Hepatocyte (in vitro differentiated cells): ENCODE data around the gene PAK2. TPM values are rescaled to one million over a fixed set of nuclear protein-coding genes. Genes with fewer than 3 reads are reported as not detected.

Experiments
- DNase-seq: peaks from one replicate; pipeline ENCODE4 v3.0.0-alpha.2; 2016; ENCODE audit warnings: low spot score
- H2AFZ ChIP-seq: fragments of 200-600 bp; sonication (generic); 2 replicates; pipeline ENCODE4 v1.6.0; 2016; ENCODE audit warnings: antibody characterized with exemption, mild to moderate bottlenecking
- H3K27ac ChIP-seq: fragments of 200-600 bp; sonication (generic); 2 replicates; pipeline ENCODE4 v1.5.1; 2016; ENCODE audit warnings: mild to moderate bottlenecking
- H3K27me3 ChIP-seq: fragments of 200-600 bp; sonication (generic); 2 replicates; pipeline ENCODE4 v1.6.1; 2016
- H3K36me3 ChIP-seq: fragments of 200-600 bp; sonication (generic); replicated peaks from 2 replicates; pipeline ENCODE4 v1.5.1; 2016; ENCODE audit warnings: low read depth; ENCODE audit not compliant: insufficient read depth
- H3K4me1 ChIP-seq: fragments of 200-600 bp; sonication (generic); 2 replicates; pipeline ENCODE4 v1.5.1; 2016; ENCODE audit warnings: mild to moderate bottlenecking, moderate library complexity; ENCODE audit not compliant: insufficient read depth
- H3K4me2 ChIP-seq: fragments of 200-600 bp; sonication (generic); 2 replicates; pipeline ENCODE4 v1.6.0; 2016
- H3K4me3 ChIP-seq: fragments of 200-600 bp; sonication (generic); 2 replicates; pipeline ENCODE4 v1.5.1; 2016; ENCODE audit warnings: mild to moderate bottlenecking
- H3K79me2 ChIP-seq: fragments of 200-600 bp; sonication (generic); 2 replicates; pipeline ENCODE4 v1.6.0; 2017; ENCODE audit warnings: mild to moderate bottlenecking
- H3K9me2 ChIP-seq: fragments of 200-600 bp; sonication (generic); replicated peaks from 2 replicates; pipeline ENCODE4 v1.6.0; 2017; ENCODE audit warnings: mild to moderate bottlenecking; ENCODE audit not compliant: insufficient read depth
- H3K9me3 ChIP-seq: fragments of 200-600 bp; sonication (generic); 2 replicates; pipeline ENCODE4 v1.5.1; 2016; ENCODE audit warnings: low read depth, mild to moderate bottlenecking
- H4K20me1 ChIP-seq: fragments of 200-600 bp; sonication (generic); 2 replicates; pipeline ENCODE4 v1.6.0; 2016; ENCODE audit warnings: mild to moderate bottlenecking; ENCODE audit not compliant: insufficient read depth, poor library complexity, severe bottlenecking
- EZH2 ChIP-seq: fragments of 200-600 bp; sonication (generic); IDR thresholded peaks from 2 replicates; pipeline ENCODE4 v1.6.1; 2016; ENCODE audit warnings: antibody characterized with exemption, mild to moderate bottlenecking, borderline replicate concordance
- EZH2phosphoT487 ChIP-seq: fragments of 200-600 bp; sonication (generic); IDR thresholded peaks from one replicate; pipeline ENCODE4 v1.6.1; 2018; ENCODE audit warnings: antibody characterized with exemption, mild to moderate bottlenecking, low read depth, moderate library complexity; ENCODE audit not compliant: unreplicated experiment, severe bottlenecking
- WGBS: methylation state at CpG from one replicate; pipeline ENCODE4 v1.1.6; 2016; ENCODE audit warnings: low lambda C conversion rate; ENCODE audit errors: missing lambda C conversion rate; 5-methylcytosine and 5-hydroxymethylcytosine counted together
- polyA plus RNA-seq: library from polyadenylated mRNA; unstranded; fragments of >200 nt; fragmentation: Nextera tagmentation; extraction: Ambion mirVana; gene quantifications from 2 replicates; pipeline ENCODE4 v1.2.1, GENCODE V29; 2016
- total RNA-seq: library from RNA; depleted of rRNA; stranded (reverse); fragments of >200 nt; gene quantifications from 2 replicates; pipeline ENCODE4 v1.2.3, GENCODE V29; 2014
- TF ChIP-seq, protein P1 (sequence below): fragments of 200-600 bp; sonication (generic); IDR thresholded peaks from 2 replicates; pipeline ENCODE4 v1.5.1; 2016; ENCODE audit warnings: antibody characterized with exemption, mild to moderate bottlenecking; ENCODE audit not compliant: poor library complexity

PAK2 gene
- total and polyA plus RNA-seq, 2 experiments from 2014 or later: 26.5 to 50.9 TPM

DNA sequence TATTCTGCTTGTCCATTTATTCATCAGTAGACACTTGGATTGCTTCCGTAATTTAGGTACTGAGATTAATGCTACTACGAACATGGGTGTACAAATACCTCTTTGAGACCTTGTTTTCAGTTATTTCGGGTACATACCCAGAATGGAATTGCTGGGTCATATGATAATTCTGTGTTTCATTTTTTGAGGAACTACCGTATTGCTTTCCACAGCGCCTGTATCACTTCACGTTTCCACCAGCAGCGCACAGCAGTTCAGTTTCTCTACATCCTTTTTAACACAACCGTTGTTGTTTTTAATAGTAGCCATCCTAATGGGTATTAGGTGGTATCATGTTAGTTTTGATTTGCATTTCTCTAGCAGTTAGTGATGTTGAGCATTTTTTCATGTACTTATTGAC is 9.5 kb downstream of the PAK2 start:
- Histone ChIP-seq H3K9me2 (no peaks in the 10 kb centered on the region), H3K4me2 (no peak overlapping the region), H3K36me3 (no peaks in the 10 kb centered on the region), H3K27me3 (no peaks in the 10 kb centered on the region), H3K4me1 (peaks cover 8% of the 10 kb centered on the region), H3K4me3 (no peak overlapping the region), H3K27ac (no peak overlapping the region), H3K9me3 (no peaks in the 10 kb centered on the region), H3K79me2 (peaks cover 98% of the 10 kb centered on the region), H2AFZ (no peak overlapping the region), H4K20me1 (peaks cover 32% of the 10 kb centered on the region)
- TF ChIP-seq EZH2: no peak
- TF ChIP-seq EZH2phosphoT487: no peak
- TF ChIP-seq, protein P1, sequence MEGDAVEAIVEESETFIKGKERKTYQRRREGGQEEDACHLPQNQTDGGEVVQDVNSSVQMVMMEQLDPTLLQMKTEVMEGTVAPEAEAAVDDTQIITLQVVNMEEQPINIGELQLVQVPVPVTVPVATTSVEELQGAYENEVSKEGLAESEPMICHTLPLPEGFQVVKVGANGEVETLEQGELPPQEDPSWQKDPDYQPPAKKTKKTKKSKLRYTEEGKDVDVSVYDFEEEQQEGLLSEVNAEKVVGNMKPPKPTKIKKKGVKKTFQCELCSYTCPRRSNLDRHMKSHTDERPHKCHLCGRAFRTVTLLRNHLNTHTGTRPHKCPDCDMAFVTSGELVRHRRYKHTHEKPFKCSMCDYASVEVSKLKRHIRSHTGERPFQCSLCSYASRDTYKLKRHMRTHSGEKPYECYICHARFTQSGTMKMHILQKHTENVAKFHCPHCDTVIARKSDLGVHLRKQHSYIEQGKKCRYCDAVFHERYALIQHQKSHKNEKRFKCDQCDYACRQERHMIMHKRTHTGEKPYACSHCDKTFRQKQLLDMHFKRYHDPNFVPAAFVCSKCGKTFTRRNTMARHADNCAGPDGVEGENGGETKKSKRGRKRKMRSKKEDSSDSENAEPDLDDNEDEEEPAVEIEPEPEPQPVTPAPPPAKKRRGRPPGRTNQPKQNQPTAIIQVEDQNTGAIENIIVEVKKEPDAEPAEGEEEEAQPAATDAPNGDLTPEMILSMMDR: no peak
- no peak for DNase-seq
- 91% methylated on average over 8 of the region's 8 CpGs for WGBS

DNA sequence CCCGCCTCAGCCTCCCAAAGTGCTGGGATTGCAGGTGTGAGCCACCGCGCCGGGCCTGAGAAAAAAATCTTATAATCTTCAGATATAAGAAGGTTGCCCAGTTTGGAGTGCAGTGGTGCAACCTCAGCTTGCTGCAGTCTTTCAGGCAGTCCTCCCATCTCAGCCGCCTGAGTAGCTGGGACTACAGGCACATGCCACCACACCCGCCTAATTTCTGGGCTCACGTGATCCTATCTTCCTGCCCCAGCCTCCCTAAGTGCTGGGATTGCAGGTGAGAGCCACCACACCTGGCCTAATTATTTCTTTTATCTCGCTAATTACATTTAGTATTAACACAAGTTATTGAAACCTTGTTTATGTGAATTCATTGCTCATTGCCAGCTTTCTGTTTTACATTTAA is 13.5 kb downstream of the PAK2 start:
- Histone ChIP-seq H3K27ac (no peak overlapping the region), H3K9me2 (no peaks in the 10 kb centered on the region), H3K27me3 (no peaks in the 10 kb centered on the region), H4K20me1 (peaks cover 26% of the 10 kb centered on the region), H3K79me2 (peaks cover 91% of the 10 kb centered on the region), H3K36me3 (no peaks in the 10 kb centered on the region), H2AFZ (no peak overlapping the region), H3K4me1 (peaks cover 13% of the 10 kb centered on the region), H3K9me3 (no peaks in the 10 kb centered on the region), H3K4me2 (no peak overlapping the region), H3K4me3 (no peak overlapping the region)
- TF ChIP-seq, protein P1: no peak
- DNase-seq: no peak
- WGBS: 97% methylated on average over 8 of the region's 8 CpGs

DNA sequence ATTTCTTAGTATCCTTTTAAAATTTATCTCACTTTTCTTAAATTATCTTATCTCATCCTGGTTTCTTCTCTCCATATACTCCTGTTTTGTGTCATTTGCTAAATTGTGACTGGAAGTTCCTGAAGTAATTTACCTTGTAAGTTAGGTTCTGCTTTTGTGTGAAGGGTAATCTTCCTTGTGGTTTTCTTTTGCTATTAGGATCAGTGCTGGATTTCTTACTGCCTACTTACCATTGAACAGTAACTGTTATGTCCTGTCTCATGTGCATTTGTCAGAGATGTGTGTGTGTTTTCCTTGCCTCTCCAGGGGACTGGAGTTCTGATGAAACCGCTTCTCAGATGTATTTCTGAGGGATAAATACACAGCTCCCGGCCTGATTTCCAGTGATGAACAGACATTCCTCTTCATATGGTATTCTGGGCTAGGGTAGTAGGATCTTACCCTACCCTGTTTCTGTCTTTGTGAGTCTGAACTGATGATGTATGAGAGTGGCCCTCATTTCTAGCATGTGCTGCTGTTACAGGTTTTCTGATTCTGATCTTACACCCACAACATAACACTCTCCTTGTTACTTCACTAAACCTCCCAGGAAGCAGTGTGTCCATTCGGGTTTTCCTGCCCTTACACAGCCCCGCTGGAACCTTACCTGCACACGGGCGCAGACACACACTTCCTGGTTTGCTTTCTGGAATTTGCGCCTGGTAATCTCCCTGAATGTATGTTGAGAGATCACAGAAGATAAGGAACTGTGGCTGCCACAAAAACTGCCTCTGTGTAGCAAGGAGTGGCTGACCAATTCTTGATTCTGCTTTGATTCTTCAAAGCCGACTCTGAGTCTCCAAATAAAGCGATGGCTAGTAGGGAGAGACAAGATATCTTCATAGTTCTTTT is 14.7 kb downstream of the PAK2 start:
- TF ChIP-seq, protein P1: no peak
- TF ChIP-seq EZH2 (no peak), EZH2phosphoT487 (no peak)
- Histone ChIP-seq H2AFZ (peak overlapping the region; percentile 2), H3K36me3 (no peaks in the 10 kb centered on the region), H3K27me3 (no peaks in the 10 kb centered on the region), H3K9me3 (no peaks in the 10 kb centered on the region), H3K4me1 (peaks cover 13% of the 10 kb centered on the region), H4K20me1 (peaks cover 27% of the 10 kb centered on the region), H3K4me3 (no peak overlapping the region), H3K79me2 (peaks cover 91% of the 10 kb centered on the region), H3K27ac (peak overlapping the region; percentile 77), H3K4me2 (peak overlapping the region; percentile 66), H3K9me2 (no peaks in the 10 kb centered on the region)
- peak; percentile 62 for DNase-seq
- 27% methylated on average over 9 of the region's 9 CpGs for WGBS

DNA sequence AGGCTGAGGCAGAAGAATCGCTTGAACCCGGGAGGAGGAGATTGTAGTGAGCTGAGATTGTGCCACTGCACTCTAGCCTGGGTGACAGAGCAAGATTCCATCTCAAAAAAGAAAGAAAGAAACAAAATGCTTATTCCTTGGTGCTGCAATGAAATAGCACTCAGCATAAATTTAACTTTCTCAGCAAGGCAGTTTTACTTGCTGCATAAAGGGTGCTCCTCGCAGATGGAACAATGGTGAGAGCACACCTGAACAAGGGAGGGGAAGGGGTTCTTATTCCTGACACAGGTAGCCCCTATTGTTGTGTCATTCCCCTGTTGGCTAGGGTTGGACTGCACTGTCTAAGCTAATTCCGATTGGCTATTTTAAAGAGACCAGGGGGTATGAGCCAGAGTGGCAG is 17.1 kb downstream of the PAK2 start:
- peaks cover 21% of the 10 kb centered on the region for H4K20me1 ChIP-seq
- TF ChIP-seq EZH2: no peak
- TF ChIP-seq, protein P1: no peak
- no peak for TF ChIP-seq EZH2phosphoT487
- no peaks in the 10 kb centered on the region for H3K36me3 ChIP-seq
- H3K9me2 ChIP-seq: no peaks in the 10 kb centered on the region
- WGBS: 77% methylated on average over 4 of the region's 4 CpGs
- H3K27me3 ChIP-seq: no peaks in the 10 kb centered on the region
- peaks cover 84% of the 10 kb centered on the region for H3K79me2 ChIP-seq
- no peak for DNase-seq
- no peak overlapping the region for H3K27ac ChIP-seq
- H2AFZ ChIP-seq: no peak overlapping the region
- peaks cover 13% of the 10 kb centered on the region for H3K4me1 ChIP-seq
- no peak overlapping the region for H3K4me3 ChIP-seq
- H3K9me3 ChIP-seq: no peaks in the 10 kb centered on the region
- H3K4me2 ChIP-seq: no peak overlapping the region
